GDM1 (cell line): ENCODE measurements around the gene SUPT4H1.

ENCODE experiments used
- DNase-seq: peaks from one replicate; lab custom pipeline; 2025; lab: John Stamatoyannopoulos, UW

The SUPT4H1 gene

GRCh38 chr17:58329035-58329809, 22.8 kb downstream of the SUPT4H1 start:
- DNase-seq = peak; percentile 87

DNA sequence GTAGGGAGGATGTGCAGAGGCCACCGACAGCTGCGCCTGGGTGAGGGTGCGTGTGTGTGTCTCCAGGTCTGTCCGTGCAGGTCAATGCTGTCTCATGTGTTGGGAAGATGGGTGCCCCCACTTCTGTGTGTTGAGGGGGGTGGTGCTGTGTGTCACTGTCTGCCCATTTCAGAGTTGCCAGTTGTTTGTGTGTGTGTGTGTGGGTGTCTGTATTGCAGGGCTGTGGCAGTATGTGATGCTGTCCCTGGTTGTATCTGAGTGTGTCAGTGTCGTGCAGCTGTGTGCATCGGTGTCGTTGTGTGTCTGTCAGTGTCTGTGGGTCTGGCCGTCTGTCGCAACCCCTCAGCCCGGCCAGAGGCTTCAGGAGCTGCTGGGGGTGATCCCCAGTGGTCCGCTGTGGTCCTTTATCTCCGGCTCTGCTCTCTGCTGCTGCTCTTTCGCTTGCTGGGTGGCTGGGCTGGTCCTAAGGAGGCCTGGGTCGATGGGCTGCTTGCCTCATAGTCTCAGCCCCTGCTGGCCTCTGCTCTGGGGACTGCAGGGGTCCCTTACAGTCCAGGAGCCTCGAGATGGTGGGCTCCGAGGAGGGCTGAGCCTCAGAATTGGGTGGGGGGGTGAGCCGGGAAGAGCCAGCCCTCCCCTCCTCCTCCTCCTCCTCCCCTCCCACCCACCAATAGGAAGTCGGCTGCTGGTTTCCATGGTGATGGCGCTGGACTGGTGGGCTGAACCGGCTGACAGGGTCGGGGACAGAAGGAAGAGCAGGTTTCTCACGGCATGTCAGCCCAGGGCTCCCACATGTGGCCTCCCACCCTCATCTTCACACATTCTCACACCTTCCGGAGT, 23.6 kb downstream of the SUPT4H1 start, which contains the start of gene TSPOAP1:
TSPOAP1 (minus strand) TSS at position 601 of the 840 bp plus-strand sequence. CDS start 875 bp downstream, outside the sequence.
- peak; percentile 90 for DNase-seq

DNA sequence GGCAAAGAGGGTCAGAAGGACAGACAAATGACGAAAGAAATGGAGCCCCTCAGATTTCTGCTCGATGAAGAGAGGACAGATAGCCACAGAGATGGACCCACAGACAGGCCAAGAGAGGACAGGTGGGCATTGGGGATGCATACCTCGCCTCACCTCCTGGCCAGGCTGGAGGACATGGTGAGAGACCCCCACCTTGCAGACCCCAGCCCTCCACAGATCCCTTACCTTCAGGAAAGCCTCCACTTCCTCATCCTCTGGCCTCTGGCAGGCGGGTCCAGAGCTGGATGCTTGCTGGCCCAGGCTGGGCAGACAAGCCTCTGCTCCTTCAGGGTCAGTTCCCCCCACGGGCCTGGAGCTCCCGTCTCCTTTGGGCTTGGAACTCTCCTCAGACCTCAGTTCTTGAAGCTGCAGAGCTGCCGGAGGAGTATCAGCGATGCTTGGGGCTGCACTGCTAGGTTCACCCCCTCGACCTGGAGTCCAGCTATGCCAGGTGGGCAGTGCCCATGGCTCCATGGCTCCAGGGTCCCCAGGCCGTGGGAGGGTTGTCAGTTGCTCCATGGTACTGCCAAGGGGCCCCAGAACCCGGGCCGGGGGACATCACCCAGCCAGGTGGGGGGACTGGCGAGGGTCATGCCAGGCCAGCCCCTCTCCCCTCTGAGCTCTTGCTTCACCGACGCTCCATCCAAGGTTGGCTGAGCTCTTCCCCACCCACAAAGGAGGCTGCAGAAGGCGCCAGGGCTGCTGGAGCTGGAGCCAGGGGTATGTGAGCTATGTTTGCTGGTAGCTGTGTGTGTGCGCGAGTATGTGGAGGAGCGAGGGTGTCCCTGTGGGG, 24.4 kb downstream of the SUPT4H1 start:
- no peak for DNase-seq

DNA sequence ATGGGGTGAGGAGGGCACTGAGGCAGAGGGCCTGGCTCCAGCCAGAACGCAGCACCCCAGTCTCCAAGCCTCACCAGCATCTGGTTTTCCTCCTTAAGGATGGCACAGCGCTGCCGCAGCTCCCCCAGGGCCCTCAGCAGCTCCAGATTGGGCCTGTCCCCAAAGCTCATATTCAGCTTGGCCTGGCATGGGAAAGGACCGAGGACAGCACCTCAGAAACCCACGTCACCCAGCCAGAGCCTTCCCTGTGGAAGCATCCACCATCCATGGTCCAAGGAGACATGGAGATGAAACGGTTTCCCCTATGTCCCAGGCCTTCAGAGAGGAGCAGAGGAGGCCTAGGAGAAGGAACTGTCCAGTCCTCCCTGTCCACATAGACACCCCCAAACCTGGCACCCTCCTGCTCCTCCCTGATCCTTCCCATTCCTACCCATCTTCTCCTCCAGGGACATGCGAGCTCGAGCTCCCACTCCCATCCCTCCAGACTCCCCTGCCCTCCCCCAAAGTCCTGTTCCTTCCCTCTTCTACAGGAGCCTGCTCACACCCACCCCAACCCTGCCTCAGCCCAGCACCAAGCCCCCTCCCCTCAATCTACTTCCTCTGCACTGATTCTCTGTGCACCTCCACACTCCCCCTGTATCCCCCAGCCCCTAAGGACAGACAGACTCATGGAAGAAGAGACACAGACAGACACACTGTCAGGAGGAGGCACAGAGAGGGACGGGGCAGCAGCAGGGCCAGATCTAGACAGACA, 25.2 kb downstream of the SUPT4H1 start:
- DNase-seq = no peak

- no peak for DNase-seq
These were observed 26.0 kb downstream of the SUPT4H1 start for GRCh38 chr17:58325976-58326468.

GRCh38 chr17:58325289-58325726, 26.7 kb downstream of the SUPT4H1 start:
- DNase-seq = no peak

- DNase-seq = no peak
These were observed 27.4 kb downstream of the SUPT4H1 start for GRCh38 chr17:58324409-58325288.

- DNase-seq = no peak
These were observed 28.0 kb downstream of the SUPT4H1 start for GRCh38 chr17:58324056-58324408.

- DNase-seq = no peak
These were observed 28.5 kb downstream of the SUPT4H1 start for GRCh38 chr17:58323366-58324055.

DNA sequence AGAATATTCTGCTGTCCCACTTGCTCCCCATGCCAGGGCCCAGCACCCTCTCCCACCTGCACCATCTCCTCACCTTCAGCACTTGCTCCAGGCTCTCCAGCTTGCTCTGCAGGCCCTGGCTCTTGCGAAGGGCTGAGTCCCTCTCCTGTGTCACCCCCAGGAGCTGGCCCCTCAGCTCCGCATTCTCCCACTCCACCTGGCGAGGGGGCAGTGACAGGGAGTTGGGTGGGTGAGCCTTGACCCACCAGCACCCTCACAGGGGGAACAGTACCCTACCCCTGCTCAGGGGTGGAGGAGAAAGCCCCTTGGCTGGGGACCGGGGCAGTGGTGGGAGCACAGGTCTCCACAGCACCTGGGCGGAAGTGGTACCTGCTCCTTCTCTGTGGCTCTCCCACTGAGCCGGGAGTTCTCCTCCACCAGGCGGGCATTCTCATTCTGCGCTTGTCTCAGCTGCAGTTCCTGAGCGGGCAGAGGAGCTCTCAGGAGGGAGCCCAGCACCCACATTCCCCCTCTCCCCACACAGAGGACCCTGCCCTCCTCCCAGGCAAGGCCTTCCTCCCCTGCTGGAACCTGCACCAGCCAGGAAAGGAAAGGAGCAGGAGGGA, 29.3 kb downstream of the SUPT4H1 start:
- no peak for DNase-seq

DNA sequence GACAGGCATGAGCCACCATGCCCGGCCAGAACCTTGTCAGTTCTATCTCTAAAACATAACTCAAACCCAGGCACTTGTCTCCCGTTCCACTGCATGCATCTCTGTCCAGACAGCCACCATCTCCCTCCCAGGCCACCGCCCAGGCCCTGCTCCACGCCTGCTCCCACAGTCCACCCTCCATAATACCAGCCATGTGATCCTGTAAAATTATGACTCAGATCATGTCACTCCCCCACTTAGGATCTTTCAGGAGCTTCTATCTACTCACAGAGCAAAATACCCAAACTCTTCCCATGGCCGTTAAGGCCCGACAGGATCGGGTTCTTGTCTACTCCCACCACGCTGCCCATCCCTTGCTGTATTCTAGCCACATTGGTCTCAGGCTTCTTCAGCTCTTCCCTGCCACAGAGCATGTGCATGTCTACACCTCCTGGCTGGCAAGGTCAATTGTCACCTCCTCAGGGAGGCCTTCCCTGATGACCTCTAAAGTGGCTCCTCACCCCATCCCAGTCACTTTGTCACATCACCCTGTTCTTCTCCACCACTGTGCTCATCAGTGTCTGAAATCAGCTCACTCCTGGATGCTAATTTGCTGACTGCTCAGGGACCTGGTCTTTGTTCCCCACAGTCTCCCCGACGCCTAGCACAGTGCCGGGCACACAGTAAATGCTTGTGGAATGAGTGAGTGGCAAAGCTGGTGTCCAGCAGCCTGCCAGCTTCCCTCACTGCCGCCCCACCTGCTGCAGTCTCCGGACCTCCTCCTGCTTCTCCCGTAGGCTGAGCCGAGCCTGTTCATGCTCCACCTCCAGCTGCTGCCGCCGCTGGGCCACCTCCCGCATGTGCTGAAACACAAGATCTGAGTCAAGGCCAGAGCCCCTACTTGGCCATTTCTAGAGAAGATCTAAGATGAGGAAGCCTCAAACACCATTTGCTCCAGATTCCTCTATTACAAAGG, 30.2 kb downstream of the SUPT4H1 start:
- no peak for DNase-seq

DNA sequence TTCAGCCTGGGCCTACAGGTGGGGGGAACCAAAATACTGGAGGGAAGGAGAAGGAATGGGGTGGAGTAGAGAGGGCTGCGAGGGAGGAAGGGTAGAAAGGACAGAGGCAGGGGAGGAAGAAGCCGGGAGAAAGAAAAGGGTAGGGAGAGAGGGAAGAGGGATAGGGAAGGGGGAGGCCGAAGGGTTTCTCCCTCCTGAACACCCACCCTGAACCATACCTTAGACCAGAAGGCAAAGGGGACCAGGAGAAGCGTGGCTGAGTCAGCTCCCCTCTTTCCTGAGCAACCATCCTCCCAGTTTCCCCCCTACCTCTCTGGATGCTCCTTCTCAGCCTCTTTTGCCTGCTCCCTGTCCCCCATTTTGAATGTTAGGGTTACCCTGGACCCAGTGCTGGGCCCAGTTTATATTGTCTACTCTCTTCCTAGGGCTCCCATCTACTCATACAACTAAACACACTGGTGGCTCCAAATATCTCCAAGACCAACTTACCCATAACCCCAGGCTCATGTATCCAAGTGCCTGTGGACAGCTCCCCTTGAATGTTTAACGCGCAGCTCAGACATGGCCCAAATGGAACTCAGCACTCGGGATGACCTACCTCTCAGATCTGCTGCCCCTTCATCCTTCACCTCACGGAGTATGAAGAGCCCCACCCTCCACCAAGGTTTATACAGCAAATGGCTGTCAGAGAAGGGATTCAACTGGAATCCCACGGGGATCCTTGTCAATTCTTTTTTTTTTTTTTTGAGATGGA, 31.3 kb downstream of the SUPT4H1 start:
- DNase-seq = no peak

- no peak for DNase-seq
These were observed 31.8 kb downstream of the SUPT4H1 start for GRCh38 chr17:58320163-58320558.

DNA sequence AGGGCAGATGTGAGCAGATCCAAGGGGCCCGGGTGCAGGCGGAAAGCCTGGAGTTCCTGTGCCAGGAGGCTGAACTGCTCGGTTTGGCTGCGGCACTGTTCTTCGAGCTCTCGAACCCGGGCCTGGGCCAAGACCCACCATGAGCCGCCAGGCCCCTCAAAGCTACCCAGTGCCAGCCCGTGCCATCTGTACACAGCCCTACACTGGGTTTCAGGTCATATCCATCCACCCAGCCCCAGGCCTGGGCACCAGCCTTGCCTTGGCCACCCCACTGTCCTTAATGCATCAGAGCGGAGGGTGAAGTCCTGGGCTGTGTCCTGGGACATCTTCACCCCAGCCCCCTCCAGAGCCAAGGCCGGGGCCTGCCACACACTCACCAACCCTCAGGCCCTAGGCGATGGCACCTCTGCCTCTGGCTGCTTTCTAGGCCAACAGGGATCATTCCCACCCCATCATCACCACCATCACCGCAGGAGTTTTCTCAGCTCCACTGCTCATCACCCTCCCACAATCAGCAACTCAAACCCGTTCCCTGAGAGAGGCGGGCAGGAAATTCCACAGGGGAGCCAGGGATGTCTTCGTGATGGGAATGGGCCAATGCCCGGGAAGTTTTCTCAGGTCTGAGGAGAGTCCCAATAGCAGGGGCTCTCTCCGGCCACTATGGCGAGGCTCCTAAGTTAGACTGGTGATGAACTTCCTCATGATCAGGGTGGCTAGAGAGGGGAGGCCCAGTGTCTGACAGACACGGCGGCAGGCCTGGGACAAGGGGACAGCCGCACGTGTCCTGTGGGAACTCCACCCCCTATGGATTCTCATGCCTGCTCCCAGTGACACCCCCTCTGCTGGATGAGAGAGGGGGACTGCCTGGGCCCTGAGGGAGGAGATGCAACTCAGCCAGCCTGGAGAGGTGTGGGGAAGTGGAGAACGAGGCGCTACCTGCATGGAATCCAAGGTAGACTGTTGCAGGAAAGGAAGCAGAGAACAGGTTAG, 32.5 kb downstream of the SUPT4H1 start:
- DNase-seq = no peak

DNA sequence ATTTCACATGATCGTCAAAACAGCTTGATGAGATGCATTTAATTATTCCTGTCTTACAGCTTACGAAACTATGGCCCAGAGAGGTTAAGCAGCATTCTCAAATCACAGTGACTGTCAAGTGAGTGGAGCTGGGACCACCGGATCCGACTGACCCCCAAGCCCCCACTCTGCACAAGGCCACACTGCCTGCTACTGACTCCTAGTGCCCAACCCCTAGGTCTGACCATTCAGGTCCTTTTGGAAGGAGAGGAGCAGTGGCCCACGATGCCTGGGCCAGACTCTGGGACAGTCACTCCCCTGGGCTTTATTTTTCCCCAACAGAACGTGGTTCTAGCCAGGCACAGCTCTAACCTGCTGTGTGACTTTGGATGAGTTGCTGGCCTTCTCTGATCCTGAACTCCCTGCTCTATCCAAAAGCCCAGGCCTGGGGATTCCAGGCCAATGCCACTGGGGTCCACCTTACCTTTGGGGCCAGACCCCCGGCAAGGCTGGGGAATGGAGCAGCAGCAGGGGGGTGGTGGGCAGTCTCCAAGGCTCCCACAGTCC, 33.3 kb downstream of the SUPT4H1 start:
- no peak for DNase-seq

GRCh38 chr17:58318065-58318481, 33.9 kb downstream of the SUPT4H1 start:
- no peak for DNase-seq
